ENCODE results near the gene GABRB3.

GABRB3 gene

GRCh38 chr15:26630857-26631256 is 142.0 kb downstream of the GABRB3 start:
- no peak for DNase-seq (ENCODE audit: low read depth in 2 of 2)

- no peak for DNase-seq (ENCODE audit: low read depth in 2 of 2)
Measured at GRCh38 chr15:26628879-26629529, 143.9 kb downstream of the GABRB3 start.

- DNase-seq (ENCODE audit: low read depth in 2 of 2): no peak
Measured at GRCh38 chr15:26628071-26628470, 144.8 kb downstream of the GABRB3 start.

- no peak for DNase-seq (ENCODE audit: low read depth in 2 of 2)
Measured at GRCh38 chr15:26624128-26624527, 148.7 kb downstream of the GABRB3 start.

- DNase-seq (ENCODE audit: low read depth in 2 of 2): no peak
Measured at GRCh38 chr15:26623071-26623470, 149.8 kb downstream of the GABRB3 start.

- DNase-seq (ENCODE audit: low read depth in 2 of 2): no peak
Measured at GRCh38 chr15:26621816-26622215, 151.1 kb downstream of the GABRB3 start.

GRCh38 chr15:26620528-26621458 is 152.1 kb downstream of the GABRB3 start:
- no peak for DNase-seq (ENCODE audit: low read depth in 2 of 2)

GRCh38 chr15:26615927-26616302 is 157.0 kb downstream of the GABRB3 start:
- DNase-seq (ENCODE audit: low read depth in 2 of 2): no peak

GRCh38 chr15:26615188-26615926 is 157.5 kb downstream of the GABRB3 start:
- no peak for DNase-seq (ENCODE audit: low read depth in 2 of 2)

- DNase-seq (ENCODE audit: low read depth in 2 of 2): no peak
Measured at GRCh38 chr15:26614734-26615133, 158.1 kb downstream of the GABRB3 start.

- DNase-seq (ENCODE audit: low read depth in 2 of 2): no peak
Measured at GRCh38 chr15:26598704-26599103, 174.2 kb downstream of the GABRB3 start.

- no peak for DNase-seq (ENCODE audit: low read depth in 2 of 2)
Measured at GRCh38 chr15:26595611-26596010, 177.3 kb downstream of the GABRB3 start.

GRCh38 chr15:26590676-26591075 is 182.2 kb downstream of the GABRB3 start:
- DNase-seq (ENCODE audit: low read depth in 2 of 2): no peak

- no peak for DNase-seq (ENCODE audit: low read depth in 2 of 2)
Measured at GRCh38 chr15:26582840-26583239, 190.0 kb downstream of the GABRB3 start.

- DNase-seq (ENCODE audit: low read depth in 2 of 2): no peak
Measured at GRCh38 chr15:26580943-26581342, 191.9 kb downstream of the GABRB3 start.

- DNase-seq (ENCODE audit: low read depth in 2 of 2): no peak
Measured at GRCh38 chr15:26572602-26573350, 200.1 kb downstream of the GABRB3 start.

- DNase-seq (ENCODE audit: low read depth in 2 of 2): no peak
Measured at GRCh38 chr15:26571346-26571745, 201.5 kb downstream of the GABRB3 start.

GRCh38 chr15:26565542-26565941 is 207.3 kb downstream of the GABRB3 start:
- no peak for DNase-seq (ENCODE audit: low read depth in 2 of 2)

- DNase-seq (ENCODE audit: low read depth in 2 of 2): no peak
Measured at GRCh38 chr15:26564361-26564760, 208.5 kb downstream of the GABRB3 start.

- no peak for DNase-seq (ENCODE audit: low read depth in 2 of 2)
Measured at GRCh38 chr15:26562336-26562735, 210.5 kb downstream of the GABRB3 start.

- no peak for DNase-seq (ENCODE audit: low read depth in 2 of 2)
Measured at GRCh38 chr15:26561896-26562295, 211.0 kb downstream of the GABRB3 start.

GRCh38 chr15:26561130-26561529 is 211.7 kb downstream of the GABRB3 start:
- no peak for DNase-seq (ENCODE audit: low read depth in 2 of 2)

All from stimulated activated CD8-positive, alpha-beta memory T cell treated with anti-CD3 and anti-CD28 coated beads, Interleukin-7, amount 100 ng/mL, for 4 hours (primary cell).